Fibroblast of mammary gland (primary cell): Measurements from ENCODE around the gene SYNDIG1.

Source experiments
- DNase-seq: peaks from one replicate; pipeline ENCODE4 v3.0.0-alpha.2; 2010; ENCODE audit warnings: low read depth
- H3K4me3 ChIP-seq: 2 replicates; pipeline ENCODE4 v1.5.1; 2011; ENCODE audit warnings: low read depth, mild to moderate bottlenecking, low read length, moderate library complexity; ENCODE audit not compliant: control insufficient read depth
- CTCF ChIP-seq: conservative IDR thresholded peaks from 2 replicates; pipeline ENCODE4 v1.5.1; 2011; ENCODE audit warnings: low read depth, low read length, inconsistent platforms; ENCODE audit not compliant: control insufficient read depth, insufficient read depth

The SYNDIG1 gene

GRCh38 chr20:24446811-24447210, 22.6 kb upstream of the SYNDIG1 start:
- no peak for DNase-seq
- TF ChIP-seq CTCF: no peak
- H3K4me3 ChIP-seq: no peak overlapping the region

- no peak for DNase-seq
- TF ChIP-seq CTCF: no peak
- no peak overlapping the region for H3K4me3 ChIP-seq
Measured at GRCh38 chr20:24448170-24448569, 21.3 kb upstream of the SYNDIG1 start.

- no peak overlapping the region for H3K4me3 ChIP-seq
- TF ChIP-seq CTCF: no peak
- no peak for DNase-seq
Measured at GRCh38 chr20:24449026-24449720, 20.3 kb upstream of the SYNDIG1 start.

GRCh38 chr20:24450177-24450576, 19.3 kb upstream of the SYNDIG1 start:
- TF ChIP-seq CTCF: no peak
- no peak for DNase-seq
- no peak overlapping the region for H3K4me3 ChIP-seq

GRCh38 chr20:24450624-24451376, 18.6 kb upstream of the SYNDIG1 start:
- DNase-seq: no peak
- H3K4me3 ChIP-seq: no peak overlapping the region
- TF ChIP-seq CTCF: no peak

- DNase-seq: no peak
- H3K4me3 ChIP-seq: no peak overlapping the region
- TF ChIP-seq CTCF: no peak
Measured at GRCh38 chr20:24451428-24451827, 18.0 kb upstream of the SYNDIG1 start.
